ENCODE results near the gene WDR7.

WDR7 gene
- 58.0 to 87.0 reads per million in 2 experiments for total RNA-seq

DNA sequence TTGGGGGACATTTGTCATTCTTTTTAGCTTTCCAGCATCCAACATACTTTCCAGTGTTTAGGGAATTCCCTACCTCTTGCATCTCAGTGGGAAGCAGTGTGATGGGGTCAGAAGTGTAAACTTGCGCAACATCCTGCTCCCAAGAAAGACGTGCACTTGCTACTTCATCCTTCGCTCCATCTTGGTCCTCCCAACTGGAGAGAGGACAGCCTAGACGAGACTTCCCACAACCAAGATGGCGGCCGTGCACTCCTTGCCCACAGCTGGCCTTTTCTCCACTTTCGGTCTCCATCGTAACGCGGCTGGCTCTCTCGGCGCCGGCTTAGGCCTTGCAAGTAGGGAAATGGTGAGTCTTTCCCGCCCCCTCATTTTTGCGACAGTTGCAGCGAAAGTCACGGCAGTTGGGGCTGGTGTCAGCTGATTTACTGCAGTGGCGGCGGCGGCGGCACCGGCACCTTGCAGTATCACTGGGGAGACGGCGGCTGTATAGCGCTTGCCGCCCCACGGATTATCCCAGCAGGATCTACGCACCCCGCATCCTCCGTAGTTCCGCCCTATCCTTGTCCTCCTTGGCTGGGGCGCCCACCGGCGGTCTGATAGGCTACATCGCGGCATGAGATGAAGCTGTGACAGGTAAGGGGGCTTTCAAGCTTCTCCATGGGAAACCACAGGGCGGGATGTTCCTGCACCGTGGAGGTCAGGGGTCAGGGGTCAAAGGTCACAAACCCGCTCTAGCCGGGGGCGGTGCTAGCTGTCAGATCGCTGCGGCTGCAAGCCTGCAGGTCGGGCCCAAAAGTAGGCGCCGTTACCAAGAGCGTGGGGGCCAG lies at the start of gene WDR7:
Gene WDR7 (plus strand): TSS at position 416 of the 827 bp plus-strand sequence. CDS start 21,157 bp downstream, outside the sequence.
- DNase-seq (ENCODE audit: low read depth) = peak; percentile 93

DNA sequence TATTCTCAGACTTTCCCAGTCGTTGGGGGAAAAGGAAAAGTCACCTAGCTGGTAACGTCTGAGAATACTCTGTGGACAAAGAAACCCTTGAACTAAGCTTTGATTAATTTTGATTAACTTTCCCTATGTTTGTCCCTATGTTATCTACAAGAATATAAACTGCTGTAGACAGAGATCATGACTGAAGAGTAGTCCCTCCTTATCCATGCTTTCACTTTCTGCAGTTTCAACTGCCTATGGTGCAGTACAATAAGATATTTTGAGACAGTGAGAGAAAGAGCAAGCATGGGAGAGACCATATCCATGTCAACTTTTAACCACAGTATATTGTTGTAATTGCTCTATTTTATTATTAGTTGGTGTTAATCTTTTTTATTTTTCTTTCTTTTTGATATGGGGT lies 44.5 kb upstream of the WDR7 start:
- DNase-seq (ENCODE audit: low read depth) = no peak

DNA sequence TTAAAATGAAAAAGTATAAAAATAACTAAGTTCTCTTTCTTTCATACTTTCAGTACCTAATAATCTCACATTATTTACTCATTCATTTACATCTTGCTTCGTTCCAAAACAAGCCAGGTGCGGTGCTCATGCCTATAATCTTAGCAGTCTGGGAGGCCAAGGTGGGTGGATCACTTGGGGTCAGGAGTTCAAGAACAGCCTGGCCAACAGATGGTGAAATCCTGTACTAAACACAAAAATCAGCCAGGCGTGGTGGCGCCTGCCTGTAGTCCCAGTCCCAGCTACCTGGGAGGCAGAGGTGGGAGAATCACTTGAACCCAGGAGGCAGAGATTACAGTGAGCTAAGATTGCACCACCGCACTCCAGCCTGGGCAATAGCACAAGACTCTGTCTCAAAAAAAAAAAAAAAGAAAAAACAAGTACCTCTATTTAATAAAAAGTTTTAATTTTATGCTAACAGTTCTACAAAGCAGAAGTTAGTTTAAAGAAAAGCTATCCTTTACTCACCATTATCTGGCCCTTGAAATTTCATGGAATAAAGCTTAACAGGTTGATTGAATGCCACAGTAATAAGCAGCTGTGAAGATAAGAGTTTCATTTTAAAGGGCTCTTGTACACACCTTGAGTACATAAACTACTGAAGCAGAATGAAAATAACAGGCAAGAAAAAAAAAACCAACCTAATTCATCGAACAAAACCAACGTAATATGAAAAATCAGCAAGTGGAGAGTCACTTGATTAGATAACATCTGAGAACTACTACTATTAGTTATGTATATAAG lies 35.2 kb upstream of the WDR7 start:
- DNase-seq (ENCODE audit: low read depth) = no peak

DNA sequence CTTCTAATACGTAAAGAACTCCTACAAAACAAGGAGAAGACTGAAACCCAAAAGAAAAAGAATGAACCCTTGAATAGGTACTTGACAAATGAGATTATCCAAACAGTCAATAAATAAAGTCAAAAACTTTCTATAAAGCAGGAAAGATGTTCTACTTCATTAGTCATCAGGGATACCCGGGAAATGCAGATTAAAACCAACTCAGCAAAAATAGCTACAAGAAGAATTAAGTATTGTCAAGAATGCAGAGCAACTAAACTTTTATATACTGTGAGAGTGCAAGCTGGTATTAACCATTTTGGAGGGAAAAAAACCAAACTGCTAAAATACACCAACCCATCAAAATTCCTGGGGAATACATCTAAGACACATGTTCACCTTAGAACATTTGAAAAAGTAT lies 23.2 kb upstream of the WDR7 start:
- no peak for DNase-seq (ENCODE audit: low read depth)

DNA sequence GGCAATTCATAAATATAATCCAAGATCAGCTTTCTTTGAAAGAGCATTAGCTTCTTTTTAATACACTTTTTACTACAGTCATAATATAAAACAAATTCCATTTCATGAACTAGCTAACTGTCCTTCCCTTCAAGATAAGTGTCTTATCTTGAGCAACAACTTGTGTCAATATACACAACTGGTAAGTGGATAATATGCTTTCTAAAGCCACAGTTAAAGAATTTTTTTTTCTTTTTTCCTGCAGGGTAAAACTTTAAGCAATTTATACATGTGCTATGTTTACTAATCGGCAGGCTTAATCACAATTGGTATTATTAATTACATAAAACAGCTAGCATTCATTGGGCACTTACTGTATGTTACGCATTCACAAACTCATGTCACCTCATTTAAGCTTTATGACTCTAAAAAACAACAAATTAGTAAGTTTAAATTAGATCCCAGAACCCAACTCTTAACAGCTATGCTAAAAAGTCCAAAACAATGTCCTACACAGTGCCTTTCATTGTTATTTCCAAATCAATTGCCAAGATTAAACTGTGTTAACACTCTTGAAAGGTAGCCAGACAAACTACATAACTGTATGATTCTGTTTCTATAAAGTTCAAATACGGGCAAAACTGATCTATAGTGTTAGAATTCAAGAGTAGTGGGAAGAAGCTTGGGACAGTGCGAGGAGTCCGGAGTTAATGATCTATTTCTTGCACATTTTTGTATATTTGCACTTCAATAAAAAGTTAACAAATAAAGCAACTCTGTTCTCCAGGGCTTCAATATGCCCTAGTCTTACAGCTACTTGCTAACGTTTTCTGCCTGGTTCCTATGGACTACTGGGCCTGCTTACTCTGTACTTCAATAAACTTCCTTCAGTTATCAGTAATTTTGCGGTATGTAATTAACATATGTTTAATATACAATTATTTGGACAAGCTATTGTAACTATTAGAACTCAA lies 18.8 kb upstream of the WDR7 start:
- DNase-seq (ENCODE audit: low read depth) = no peak

DNA sequence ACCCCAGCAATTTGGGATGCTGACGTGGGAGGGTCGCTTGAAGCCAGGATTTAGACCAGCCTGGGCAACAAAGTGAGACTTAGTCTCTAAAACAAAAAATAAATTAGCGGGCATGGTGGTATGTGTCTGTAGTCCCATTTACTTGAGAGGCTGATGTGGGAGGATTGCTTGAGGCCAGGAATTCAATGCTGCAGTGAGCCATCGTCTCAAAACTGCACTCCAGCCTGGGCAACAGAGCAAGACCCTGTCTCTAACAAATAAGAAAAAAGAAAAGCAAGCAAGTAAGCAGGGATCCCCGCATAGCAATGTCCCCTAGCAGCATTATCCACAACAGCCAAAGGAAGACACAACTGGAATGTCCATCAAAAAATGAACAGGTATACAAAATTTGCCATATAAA lies 16.2 kb upstream of the WDR7 start:
- no peak for DNase-seq (ENCODE audit: low read depth)

DNA sequence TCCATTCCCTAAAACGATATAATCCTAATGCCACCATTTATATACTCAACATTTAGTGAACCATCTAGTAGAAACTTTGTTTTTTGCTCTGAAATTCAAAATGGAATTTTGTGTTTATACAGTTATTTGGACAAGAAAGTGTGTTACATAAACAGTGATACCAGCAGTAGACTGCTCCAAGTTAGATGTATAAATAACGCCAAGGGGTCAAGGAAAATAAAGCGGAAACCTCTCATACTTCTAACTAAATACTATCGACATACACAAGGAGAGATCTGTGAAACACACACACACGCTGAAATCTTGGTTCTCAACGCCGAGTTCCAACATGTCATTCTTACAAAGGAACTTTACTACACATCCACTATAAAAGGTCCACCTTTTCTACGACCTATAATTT lies 14.0 kb upstream of the WDR7 start:
- no peak for DNase-seq (ENCODE audit: low read depth)

DNA sequence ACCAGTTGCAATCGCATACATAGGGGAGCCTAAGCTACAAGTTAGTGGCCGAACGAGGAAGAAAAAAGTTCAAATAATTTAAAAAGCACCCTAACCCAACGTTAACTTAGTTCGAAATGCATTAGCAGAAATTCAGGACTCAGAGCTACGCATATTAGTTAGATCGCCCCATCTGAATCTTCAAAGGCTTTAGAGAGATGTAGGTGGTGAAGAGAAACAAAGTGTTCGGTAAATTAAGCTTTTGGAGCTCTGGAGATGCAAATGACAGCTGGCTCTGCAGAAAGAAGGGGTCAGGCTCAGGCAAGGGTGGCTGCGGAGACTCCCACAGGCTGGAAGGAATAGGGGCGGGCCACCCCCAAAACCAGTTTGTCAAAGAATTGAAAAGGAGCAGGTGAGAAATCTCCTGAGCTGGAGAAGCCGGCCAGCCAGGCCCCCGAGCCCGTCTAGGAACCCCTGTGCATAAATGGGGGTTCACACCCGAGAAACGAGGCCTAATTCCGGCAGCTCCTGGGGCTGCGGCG lies 13.4 kb upstream of the WDR7 start:
- DNase-seq (ENCODE audit: low read depth) = no peak

DNA sequence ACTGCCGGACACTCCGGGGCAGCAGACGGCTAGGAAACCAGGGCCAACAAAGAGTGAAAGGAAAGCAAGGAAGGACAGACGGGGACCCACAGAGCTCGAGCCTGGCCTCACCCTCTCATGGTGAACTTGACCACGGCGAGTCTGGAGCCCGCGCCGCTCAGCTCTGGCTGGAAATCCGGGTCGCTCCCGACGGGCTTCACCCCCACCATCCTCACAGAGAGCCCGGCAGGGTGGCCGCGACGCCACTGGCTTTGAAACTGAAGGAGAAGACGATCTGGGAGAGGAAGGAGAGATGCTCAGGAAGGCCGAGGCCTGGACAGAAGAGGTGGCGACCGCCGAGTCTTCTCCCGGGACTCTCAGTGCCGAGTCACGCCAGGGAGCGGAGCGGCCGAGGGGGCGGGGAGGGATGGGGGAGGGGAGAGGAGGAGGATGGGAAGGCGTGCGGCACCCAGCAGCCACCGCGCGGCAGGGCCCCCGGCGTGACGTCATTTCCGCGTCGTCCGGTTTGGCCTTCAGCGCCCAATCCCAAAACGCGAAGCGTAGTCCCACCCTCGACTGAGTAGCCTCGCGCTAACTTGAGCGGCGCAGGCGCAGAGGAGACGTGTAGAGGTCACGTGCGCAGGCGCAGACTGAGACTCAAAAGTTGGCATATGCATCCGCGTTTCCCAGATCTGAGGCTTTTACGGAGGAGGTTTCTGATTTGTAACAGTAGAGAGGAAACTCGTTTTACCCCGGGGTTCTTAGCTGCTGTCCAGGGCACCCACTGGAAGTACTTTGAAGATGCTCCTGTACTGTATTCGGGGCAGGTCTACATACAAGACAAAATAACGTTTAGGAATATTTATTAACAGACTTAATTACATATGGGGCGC lies 12.7 kb upstream of the WDR7 start, which contains the start of gene TXNL1:
Gene TXNL1 (minus strand): TSS at position 361 of the 872 bp plus-strand sequence. CDS start 152 bp downstream, at position 209.
- DNase-seq (ENCODE audit: low read depth) = peak; percentile 99

DNA sequence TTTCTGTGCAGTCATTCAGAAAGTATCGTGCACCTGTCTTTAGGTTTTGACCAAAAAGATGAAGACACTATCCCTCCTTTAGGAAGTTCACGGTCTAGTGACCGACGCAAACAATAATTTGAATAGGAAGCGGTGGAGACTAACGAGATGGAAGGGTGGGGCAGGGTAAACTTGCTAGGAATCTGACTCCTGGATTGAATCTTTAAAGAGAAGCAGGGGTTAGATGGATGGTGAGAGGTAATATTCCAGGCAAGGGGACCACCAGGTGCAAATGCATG lies 12.1 kb upstream of the WDR7 start:
- DNase-seq (ENCODE audit: low read depth) = no peak

DNA sequence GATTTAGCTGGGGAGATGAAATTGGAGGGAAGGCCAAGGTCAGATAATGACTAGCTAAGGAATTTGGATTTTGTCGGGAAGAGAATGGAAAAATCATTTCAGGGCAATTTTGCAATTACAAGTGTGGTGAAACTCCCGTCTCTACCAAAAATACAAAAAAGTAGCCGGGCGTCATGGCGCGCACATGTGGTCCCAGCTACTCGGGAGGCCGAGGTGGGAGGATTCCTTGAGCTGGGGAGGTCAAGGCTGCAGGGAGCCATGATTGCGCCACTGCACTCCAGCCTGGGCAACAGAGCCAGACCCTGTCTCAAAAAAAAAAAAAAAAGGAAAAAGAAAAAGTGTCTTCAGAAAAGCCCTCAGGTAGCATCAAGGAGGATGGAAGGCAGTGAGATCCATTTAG lies 11.6 kb upstream of the WDR7 start:
- DNase-seq (ENCODE audit: low read depth) = no peak

DNA sequence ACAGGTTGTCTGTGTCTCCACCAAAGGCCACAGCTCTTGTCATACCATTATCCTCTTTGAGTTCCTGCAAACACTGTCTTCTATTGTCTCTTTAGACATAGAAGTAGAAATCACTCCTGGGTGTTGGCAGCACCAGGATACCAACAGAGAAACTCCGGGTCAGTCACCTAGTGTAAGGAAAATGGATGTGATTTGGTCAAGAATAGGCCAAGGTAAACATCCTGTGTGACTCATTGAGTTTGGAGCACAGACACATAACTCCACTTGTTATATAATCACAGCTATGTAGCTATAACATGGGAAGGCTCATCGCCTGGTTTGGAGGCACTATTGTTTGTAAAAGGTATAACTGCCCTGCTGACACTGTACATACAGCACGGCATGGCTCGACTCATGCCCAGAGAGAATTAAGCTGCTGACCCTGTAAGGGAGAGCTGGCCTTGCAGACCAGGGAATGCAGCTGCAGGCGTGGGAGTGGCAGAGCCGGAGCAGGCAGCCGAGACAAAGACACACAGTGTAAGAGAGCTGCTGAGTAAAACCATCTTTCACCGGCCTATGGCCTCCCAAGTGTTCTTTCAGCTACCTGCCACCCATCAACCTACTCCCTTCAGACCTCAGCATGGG lies 9.3 kb upstream of the WDR7 start:
- DNase-seq (ENCODE audit: low read depth) = no peak

DNA sequence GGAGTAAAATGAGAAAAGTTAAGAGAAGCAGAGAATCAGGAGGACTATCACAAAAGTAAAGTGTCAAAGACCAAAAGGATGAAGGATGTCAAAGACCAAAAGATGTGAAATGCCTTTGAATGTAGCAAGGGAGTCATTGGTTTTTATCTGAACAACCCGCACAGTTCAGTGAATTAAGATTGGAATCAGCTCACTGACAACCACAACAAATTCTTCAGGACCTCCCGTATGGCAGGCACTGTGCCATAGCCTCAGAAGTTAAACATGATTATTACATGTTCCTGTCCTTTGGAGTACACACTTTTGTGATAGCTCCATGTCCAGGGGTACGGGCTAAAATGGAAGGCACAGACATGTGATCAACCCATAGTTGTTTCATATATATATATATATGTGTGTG lies 7.8 kb upstream of the WDR7 start:
- no peak for DNase-seq (ENCODE audit: low read depth)

DNA sequence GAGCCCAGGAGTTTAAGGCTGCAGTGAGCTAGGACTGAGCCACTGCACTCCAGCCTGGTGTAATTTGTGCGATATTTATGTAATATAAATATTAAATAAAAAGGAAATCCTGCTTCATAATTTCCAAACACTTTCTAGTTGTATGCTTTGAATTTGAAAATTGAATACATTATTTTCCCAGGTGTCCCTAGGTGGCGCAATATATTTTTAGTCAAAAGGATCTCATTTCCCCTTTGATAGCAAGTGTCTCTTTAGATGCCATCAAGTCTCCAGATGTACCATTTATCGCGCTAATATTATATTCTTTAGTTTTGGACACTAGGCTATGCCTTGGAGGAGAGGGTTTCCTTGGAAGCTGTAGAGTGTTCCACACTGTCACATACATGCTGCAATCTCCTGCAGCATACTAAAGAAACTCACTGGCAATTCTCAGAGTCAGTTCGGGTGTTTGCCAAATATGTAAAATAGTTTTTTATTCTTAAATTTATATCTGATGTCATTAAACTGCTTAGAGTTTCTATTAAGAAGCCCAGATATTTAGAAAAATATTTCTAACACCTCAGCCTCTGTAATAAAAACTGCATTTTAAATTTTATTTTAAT lies 5.6 kb upstream of the WDR7 start:
- no peak for DNase-seq (ENCODE audit: low read depth)

DNA sequence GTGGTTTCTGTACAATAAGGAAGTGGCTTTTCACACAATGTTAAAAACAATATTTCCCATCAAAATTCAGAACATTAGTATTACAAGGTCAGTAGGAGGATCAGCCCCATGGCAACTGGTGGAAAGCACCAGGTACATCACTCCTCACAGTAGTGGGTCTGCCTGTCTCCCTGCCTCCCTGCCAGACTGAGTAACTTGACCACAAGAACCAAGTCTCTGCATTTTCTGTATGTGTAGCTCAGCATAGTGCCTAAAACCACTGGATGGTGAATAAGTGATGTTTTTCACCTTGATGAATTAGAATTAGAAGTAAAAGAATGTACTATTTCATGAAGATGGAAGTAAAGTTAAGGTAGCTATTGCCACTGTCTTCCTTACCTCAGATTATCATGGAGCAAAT lies 4.1 kb upstream of the WDR7 start:
- DNase-seq (ENCODE audit: low read depth) = no peak

DNA sequence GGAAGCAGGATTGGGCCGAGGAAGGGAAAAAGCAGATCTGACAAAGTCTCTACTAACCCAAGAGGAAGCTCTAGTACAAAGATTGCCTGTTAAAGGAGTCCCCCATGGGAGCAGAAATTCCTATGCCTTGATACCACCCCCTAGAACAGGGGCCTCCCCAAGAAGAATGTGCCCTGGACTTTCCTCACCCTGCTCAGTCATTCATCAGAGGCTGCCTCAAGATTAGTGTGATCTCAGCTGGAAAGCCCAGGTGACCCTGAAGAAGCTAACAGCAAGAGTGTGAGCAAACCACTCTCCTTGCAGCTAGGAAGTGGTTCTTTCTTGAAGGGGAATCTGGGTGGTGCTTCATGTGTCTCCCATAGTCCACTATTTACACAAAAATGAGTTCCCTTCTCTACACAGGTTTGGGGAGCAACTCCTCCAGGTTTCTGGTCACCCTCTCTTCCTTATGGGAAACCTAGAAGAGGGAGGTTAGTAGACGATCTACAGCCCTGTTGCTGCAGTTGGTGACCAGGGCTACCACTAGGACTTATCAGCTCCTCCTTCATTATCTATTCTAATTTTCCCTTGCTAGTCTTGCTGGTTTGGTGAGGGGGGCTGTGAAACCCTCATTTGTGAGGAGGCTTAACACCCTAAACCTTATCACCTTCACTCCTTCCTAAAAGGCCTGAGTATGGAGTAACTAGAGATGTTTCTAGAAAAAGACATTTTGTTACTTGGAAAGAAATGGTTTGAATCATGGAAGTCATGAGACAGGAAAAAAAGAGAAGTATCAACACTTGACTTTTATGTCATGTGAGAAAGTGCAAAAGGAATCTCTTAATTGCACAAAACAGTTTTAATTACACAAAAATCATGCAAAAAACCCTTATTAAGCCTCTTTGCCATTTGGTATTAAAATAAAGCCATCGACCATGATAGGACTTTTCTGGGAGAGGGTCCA lies 2.9 kb upstream of the WDR7 start:
- no peak for DNase-seq (ENCODE audit: low read depth)

DNA sequence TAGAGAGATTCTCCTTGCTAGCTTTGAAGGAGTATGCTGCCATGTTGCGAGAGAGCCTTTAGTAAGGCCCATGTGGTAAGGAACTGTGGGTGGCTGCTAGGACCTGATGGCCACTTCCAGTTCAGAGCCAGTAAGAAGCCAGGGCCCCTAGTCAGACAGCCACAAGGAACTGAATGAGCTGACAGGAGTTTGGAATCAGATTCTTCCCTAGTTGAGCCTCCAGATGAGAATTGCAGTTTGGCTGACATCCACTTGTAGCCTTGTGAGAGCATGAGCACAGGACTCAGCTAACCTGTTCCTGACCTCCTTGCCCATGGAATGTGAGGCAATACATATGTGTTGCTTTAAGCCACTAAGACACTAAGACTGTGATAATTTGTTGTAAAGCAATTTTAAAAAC lies 1.2 kb upstream of the WDR7 start:
- no peak for DNase-seq (ENCODE audit: low read depth)

DNA sequence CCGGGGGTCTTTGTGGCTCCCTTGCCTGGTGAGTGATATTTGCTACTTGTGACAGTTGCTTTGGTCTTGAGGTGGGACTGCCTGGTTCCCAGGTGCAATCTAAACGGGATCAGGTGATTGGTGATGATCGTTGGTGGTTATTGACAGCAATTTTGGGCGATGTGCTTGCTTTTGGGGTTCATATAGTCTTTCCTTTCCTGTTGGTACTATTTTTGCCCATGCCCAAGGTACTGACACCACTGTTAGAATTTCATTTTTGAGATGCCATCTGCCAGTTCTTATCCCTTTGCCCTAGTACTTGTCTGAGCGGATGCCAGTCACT lies 573 bp downstream of the WDR7 start:
- no peak for DNase-seq (ENCODE audit: low read depth)

DNA sequence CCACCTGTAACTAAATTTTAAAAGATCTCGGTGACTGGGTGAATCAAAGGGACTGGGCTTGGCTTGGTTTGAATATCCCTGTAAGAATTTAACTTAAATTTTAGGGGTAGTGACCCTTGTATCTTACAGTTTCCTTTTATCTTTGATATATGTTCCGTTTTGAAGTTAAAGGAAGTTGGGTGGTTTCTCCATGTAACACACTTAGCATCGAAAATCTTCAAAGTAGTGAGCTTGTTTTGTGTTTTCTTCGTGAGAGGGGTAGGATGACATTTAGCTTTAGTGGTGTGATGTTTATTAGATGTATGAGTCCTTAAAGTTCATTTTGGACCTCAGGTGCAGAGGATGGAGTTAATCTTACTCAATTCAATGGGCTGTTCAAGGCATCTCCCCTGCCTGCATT lies 1.6 kb downstream of the WDR7 start:
- DNase-seq (ENCODE audit: low read depth) = no peak
